C4-2B (cell line): ENCODE data around the gene GSDMA.
"Not testable (repeated sequence)": the region's sequence is repeated elsewhere in the genome, so short reads cannot be mapped to it uniquely, and the experiment has no call there.

Experiments used
- H3K27ac ChIP-seq: fragments of 450-650 bp; 2 replicates; pipeline ENCODE4 v1.5.1; 2017
- ZFX ChIP-seq: fragments of 450-650 bp; IDR thresholded peaks from 2 replicates; pipeline ENCODE4 v1.6.1; 2017
- TF ChIP-seq, protein P1 (sequence below): fragments of 450-650 bp; conservative IDR thresholded peaks from 2 replicates; pipeline ENCODE4 v1.5.1; 2017; ENCODE audit warnings: mild to moderate bottlenecking

Gene GSDMA

DNA sequence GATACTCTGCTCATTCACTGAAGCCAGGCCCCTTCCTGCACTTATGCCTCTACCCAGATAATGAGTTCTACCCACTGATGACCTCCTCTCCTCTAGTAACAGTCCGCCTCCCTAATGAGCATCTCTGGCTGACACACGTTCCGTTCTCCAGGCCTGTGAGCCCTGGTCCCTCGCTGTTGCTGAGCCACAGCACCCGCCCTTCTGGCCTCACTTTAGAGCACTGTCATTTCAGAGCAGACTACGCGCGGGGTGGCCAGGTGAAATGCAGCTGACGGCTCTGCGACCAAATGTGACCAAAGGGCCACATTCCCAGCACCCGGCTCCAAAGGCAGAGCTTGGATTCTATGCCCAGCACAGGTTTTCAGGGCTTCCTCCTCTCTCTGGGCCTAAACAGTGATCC is 31.6 kb downstream of the GSDMA start:
- TF ChIP-seq ZFX = no peak
- TF ChIP-seq, protein P1, sequence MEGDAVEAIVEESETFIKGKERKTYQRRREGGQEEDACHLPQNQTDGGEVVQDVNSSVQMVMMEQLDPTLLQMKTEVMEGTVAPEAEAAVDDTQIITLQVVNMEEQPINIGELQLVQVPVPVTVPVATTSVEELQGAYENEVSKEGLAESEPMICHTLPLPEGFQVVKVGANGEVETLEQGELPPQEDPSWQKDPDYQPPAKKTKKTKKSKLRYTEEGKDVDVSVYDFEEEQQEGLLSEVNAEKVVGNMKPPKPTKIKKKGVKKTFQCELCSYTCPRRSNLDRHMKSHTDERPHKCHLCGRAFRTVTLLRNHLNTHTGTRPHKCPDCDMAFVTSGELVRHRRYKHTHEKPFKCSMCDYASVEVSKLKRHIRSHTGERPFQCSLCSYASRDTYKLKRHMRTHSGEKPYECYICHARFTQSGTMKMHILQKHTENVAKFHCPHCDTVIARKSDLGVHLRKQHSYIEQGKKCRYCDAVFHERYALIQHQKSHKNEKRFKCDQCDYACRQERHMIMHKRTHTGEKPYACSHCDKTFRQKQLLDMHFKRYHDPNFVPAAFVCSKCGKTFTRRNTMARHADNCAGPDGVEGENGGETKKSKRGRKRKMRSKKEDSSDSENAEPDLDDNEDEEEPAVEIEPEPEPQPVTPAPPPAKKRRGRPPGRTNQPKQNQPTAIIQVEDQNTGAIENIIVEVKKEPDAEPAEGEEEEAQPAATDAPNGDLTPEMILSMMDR = no peak
- no peak overlapping the region for H3K27ac ChIP-seq

DNA sequence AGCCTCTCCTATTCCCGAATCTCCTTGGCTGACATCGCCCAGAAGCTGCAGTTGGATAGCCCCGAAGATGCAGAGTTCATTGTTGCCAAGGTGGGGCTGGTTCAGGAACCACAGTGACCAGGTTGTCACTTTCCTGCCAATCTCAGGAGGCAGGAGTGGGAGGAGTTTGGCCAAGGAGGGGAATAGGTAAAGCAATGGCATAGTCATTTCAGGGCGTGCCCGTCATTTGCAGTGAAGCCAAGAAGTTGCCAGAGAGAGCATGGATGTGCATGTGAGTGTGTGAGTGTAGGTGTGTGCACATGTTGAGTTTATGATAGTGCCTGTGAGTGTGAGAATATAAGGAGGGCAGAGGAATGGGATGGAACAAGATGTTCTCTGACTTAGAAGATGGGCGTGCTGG is 32.6 kb downstream of the GSDMA start:
- H3K27ac ChIP-seq = no peak overlapping the region
- TF ChIP-seq, protein P1 = no peak
- no peak for TF ChIP-seq ZFX

DNA sequence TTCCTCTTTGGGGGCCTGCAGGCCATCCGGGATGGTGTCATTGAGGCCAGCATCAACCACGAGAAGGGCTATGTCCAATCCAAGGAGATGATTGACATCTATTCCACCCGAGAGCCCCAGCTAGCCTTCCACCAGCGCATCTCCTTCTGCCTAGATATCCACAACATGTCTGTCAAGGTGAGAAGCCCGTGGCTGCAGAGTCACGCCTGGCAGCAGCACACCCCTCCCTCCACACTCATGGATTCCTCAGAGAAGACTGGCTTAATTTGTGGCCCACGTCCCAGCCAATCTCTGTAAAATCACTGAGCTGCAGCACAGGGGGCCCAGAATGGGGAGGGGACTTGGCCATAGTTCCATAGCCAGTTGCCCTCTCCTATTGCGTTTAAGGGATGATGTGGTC is 33.4 kb downstream of the GSDMA start:
- H3K27ac ChIP-seq = no peak overlapping the region
- TF ChIP-seq, protein P1 = no peak
- no peak for TF ChIP-seq ZFX

DNA sequence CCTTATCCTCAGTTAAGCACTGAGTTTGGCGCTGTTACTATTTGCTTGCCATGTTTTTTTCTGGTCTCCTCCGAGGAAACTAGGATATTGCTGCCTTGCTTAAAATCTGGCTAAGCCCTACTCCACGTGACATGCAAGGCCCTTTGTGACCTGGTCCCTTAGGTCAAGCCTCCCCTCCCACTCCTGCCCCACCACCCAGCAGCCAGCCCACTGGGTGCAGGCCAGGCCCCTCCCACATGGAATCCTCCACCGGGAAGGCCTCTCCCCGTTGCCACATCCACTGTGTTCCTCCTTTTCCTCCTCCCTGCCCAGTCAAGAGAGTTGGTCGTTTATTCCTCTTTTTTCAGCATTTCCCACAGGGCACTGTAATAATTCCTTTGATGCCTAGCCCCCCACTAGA is 34.0 kb downstream of the GSDMA start:
- no peak overlapping the region for H3K27ac ChIP-seq
- TF ChIP-seq, protein P1 = no peak
- TF ChIP-seq ZFX = no peak

DNA sequence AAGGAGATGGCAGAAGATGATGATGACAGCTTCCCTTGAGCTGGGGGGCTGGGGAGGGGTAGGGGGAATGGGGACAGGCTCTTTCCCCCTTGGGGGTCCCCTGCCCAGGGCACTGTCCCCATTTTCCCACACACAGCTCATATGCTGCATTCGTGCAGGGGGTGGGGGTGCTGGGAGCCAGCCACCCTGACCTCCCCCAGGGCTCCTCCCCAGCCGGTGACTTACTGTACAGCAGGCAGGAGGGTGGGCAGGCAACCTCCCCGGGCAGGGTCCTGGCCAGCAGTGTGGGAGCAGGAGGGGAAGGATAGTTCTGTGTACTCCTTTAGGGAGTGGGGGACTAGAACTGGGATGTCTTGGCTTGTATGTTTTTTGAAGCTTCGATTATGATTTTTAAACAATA is 34.7 kb downstream of the GSDMA start:
- no peak for TF ChIP-seq ZFX
- TF ChIP-seq, protein P1 = no peak
- no peak overlapping the region for H3K27ac ChIP-seq

DNA sequence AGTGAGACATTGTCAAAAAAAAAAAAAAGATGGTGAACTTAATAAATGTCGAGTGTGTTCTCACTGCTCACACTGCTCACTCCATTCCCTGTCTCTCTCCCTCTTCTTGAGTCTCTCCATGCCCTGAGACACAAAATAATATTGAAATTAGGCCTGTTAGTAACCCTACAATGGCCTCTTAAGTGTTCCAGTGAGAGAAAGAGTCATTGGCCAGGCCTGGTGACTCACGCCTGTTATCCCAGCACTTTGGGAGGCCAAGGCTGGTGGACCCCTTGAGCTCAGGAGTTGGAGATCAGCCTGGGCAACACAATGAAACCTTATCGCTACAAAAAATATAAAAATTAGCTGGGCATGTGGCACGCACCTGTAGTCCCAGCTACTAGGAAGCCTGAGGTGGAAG is 36.3 kb downstream of the GSDMA start:
- no peak for TF ChIP-seq ZFX
- TF ChIP-seq, protein P1 = no peak
- H3K27ac ChIP-seq = no peak overlapping the region

DNA sequence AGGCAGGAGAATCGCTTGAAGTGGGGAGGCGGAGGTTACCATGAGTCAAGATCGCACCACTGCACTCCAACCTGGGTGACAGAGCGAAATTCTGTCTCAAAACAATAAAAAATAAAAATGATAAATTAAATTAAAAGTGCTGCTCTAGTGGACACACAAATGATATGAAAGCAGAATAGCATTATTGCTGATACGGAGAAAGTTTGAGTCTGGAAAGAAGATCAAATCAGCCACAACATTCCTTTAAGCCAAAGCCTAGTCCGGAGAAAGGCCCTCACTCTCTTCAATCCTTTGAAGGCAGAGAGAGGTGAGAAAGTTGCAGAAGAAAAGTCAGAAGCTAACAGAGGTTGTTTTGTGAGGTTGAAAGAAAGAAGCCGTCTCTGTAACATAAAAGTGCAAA is 37.4 kb downstream of the GSDMA start:
- H3K27ac ChIP-seq = no peak overlapping the region
- TF ChIP-seq ZFX = no peak
- TF ChIP-seq, protein P1 = no peak

DNA sequence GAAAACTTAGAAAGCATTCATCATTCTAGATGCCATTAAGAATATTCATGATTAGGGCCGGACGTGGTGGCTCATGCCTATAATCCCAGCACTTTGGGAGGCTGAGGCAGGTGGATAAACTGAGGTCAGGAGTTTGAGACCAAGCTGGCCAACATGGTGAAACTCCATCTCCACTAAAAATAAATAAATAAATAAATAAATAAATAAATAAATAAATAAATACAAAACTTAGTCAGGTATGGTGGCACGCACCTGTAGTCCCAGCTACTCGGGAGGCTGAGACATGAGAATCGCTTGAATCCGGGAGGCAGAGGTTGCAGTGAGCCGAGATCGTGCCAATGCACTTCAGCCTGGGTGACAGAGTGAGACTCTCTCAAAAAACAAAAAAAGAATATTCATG is 38.5 kb downstream of the GSDMA start:
- not testable (repeated sequence) for H3K27ac ChIP-seq
